GM10266 (cell line): ENCODE measurements around the gene JAKMIP2.

Experiments
- DNase-seq: peaks from one replicate; pipeline ENCODE4 v3.0.0; 2012; ENCODE audit errors: extremely low spot score
- TF ChIP-seq, protein P1 (sequence below): IDR thresholded peaks from 2 replicates; pipeline ENCODE4 v1.5.1; 2012; ENCODE audit warnings: mild to moderate bottlenecking, low read depth; ENCODE audit not compliant: control insufficient read depth, insufficient read depth; ENCODE audit errors: missing control alignments

JAKMIP2 gene

DNA sequence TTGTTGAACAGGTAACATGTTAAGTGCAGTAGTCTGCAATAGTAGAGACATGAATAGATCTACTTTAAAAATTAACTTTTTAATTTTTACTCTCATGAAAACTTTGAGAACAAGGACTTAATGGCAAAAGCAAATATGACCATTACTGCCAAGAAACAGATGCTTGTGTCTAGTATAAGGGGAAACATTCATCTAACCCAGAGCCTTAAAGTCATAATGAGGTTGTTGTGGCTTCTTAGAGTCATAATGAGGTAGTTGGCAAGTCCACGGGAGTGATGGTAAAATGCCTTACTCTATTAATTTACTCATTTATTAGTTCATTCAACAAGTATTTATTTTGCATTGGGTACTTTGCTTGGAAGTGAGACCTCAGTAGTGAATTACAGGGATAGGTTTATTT is 71.5 kb downstream of the JAKMIP2 start:
- TF ChIP-seq, protein P1, sequence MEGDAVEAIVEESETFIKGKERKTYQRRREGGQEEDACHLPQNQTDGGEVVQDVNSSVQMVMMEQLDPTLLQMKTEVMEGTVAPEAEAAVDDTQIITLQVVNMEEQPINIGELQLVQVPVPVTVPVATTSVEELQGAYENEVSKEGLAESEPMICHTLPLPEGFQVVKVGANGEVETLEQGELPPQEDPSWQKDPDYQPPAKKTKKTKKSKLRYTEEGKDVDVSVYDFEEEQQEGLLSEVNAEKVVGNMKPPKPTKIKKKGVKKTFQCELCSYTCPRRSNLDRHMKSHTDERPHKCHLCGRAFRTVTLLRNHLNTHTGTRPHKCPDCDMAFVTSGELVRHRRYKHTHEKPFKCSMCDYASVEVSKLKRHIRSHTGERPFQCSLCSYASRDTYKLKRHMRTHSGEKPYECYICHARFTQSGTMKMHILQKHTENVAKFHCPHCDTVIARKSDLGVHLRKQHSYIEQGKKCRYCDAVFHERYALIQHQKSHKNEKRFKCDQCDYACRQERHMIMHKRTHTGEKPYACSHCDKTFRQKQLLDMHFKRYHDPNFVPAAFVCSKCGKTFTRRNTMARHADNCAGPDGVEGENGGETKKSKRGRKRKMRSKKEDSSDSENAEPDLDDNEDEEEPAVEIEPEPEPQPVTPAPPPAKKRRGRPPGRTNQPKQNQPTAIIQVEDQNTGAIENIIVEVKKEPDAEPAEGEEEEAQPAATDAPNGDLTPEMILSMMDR: no peak
- no peak for DNase-seq

DNA sequence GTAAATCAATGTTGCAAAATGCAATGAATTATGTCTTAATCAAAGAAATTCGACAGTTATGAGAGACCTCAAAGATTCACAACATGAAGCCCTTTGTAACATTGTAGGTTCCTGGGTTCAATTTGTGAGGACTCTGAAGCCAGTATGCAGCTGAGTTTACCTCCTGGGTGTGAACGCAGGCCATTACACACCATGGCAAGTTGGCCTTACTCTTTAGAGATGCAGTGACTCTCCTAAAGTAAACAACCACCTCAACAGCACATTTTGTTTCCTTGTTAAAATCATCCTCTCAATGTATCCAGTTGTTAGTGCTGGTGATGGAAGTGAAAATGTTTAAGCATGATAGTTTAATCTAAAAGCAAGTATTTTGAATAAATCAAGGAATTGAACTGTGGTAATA is 73.8 kb downstream of the JAKMIP2 start:
- no peak for DNase-seq
- TF ChIP-seq, protein P1: no peak

DNA sequence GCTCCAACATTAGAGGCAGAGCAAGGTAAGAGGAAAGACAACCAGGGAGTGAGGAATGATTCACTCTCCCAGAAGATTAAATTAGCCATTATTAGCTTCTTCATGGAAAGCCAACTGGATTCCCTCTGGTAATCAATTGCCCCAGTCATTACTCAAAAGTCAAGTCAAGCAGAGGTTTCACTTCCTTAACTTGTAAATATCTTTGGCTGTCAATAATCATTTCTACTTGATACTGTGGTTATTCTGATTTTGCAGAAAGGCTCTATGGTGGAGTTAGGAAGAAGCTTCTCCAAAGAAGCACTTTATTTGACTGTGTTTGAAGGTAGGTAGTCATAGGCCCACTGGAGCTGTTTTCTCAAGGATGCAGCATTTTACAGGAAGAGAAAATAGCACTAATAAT is 78.0 kb downstream of the JAKMIP2 start:
- TF ChIP-seq, protein P1: no peak

DNA sequence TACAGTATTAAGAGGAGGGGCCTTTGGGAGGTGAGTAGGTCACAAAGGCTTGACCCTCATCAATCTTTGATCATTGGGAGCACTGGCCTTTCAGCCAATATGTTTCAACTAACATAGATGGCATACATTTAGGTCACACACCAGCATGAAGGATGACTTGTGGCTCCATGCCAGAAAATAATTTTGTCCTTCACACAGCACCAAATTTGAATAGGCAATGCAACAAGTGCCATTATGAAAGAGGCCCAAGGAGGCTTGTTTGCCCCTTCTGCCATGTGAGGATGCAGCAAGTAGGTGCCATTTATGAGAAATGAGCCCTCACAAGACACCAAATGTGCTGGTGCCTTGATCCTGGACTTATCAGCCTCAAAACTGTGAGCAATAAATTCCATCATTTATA is 81.1 kb downstream of the JAKMIP2 start:
- TF ChIP-seq, protein P1: no peak
- DNase-seq: no peak

More for the DNA sequence above, 78.0 kb downstream of the JAKMIP2 start:
- DNase-seq: no peak

DNA sequence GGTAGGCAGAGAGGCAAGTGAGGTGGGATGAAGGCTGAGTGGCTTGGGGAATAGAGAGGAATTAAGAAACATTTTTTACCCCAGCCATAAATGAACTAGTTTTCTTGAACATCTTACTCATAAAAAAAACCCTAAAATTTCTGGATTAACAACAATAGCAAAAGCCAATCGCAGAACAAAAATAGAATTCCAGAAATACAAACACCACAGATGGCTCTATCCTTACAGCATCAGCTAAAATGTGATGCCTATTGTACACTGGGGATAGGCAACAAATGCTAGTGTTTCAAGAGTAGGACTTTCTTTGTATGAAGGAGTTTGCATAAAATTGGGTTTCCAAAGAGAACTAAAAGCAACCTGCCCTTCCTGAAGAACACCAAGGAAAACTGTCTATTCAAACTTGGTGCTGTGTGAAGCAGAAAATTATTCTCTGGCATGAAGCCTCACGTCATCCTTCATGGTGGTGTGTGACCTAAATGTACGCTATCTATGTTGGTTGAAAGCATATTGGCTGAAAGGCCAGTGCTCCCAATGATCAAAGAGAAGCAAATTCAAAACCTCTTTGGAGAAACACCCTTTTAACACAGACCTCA is 82.9 kb downstream of the JAKMIP2 start:
- DNase-seq: no peak
- TF ChIP-seq, protein P1: no peak

DNA sequence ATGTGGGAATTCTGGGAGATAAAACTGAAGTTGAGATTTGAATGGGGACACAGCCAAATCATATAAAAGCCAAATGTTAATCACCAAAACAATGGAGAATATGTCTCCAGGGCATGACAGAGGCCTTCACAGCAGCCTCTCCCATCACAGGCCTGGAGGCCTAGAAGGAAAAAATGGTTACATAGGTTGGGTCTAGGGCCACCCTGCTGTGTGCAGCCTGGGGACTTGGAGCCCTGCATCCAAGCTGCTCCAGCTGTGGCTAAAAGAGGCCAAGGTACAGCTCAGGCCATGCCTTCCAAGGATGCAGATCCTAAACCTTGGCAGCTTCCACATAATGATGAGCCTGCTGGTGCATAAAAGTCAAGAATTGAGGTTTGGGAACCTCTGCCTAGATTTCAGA is 85.1 kb downstream of the JAKMIP2 start:
- TF ChIP-seq, protein P1: no peak

DNA sequence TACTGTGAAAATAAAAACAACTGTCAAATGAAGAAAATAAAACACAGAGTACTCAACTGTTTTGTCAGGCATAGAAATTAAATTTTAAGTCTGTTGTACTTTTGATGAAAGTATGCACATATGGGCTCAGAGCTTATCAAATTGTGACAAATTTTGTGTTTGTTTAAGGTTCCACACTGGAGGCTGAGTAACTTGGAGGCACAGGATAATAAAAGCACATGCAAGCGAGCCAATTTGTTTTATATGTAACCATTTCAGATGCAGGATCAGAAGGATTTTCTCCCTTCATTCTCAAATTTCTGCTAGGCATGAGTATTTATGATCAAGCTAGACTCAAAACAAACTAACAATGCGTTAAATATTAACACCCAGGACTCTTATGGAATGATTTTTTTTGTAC is 87.8 kb downstream of the JAKMIP2 start:
- TF ChIP-seq, protein P1: no peak
- DNase-seq: no peak

More for the DNA sequence above, 85.1 kb downstream of the JAKMIP2 start:
- no peak for DNase-seq
